Transverse colon (tissue), 3 donors: ENCODE measurements around the gene GLMN.

Experiments
- CTCF ChIP-seq, 5 experiments: fragments of 200-600 bp in 3 of 5; fragments of 450-650 bp in 2 of 5; sonication (generic) in 3 of 5; IDR thresholded peaks; 1 replicate in 2 of 5; 2 replicates in 3 of 5; pipeline ENCODE4 v1.5.1; 2016 to 2017; ENCODE audit warnings: antibody characterized with exemption in 5 of 5, inconsistent platforms in 3 of 5, mild to moderate bottlenecking in 2 of 5, moderate library complexity in 1 of 5
- POLR2A ChIP-seq: fragments of 450-650 bp; IDR thresholded peaks from one replicate; pipeline ENCODE4 v1.6.1; 2016; ENCODE audit warnings: antibody characterized with exemption, mild to moderate bottlenecking, moderate library complexity

GRCh38 chr1:92307980-92308379, 9.2 kb upstream of the GLMN start:
- no peak for TF ChIP-seq POLR2A
- no peak for TF ChIP-seq CTCF (IDR thresholded peaks at IDR 0.05)
